ENCODE results near the gene DHX36. TPM values are rescaled to one million over a fixed set of nuclear protein-coding genes. Genes with fewer than 3 reads are reported as not detected.
A peak's percentile ranks its signal among the peaks of the same experiment; 100 is the strongest.

DHX36 gene
- total and polyA plus RNA-seq, 10 of the 15 experiments (the other 5 are each of a cell fraction or from before 2014, with no cell fraction given): 16.2 to 70.5 (median 41.6) TPM

- TF ChIP-seq, protein P1, sequence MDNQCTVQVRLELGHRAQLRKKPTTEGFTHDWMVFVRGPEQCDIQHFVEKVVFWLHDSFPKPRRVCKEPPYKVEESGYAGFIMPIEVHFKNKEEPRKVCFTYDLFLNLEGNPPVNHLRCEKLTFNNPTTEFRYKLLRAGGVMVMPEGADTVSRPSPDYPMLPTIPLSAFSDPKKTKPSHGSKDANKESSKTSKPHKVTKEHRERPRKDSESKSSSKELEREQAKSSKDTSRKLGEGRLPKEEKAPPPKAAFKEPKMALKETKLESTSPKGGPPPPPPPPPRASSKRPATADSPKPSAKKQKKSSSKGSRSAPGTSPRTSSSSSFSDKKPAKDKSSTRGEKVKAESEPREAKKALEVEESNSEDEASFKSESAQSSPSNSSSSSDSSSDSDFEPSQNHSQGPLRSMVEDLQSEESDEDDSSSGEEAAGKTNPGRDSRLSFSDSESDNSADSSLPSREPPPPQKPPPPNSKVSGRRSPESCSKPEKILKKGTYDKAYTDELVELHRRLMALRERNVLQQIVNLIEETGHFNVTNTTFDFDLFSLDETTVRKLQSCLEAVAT (IDR thresholded peaks at IDR 0.05): no peak
- peak; percentile 46; the same call in 1 of the 2 replicates for TF ChIP-seq SMARCA5 (IDR thresholded peaks at IDR 0.05)
- no peak for TF ChIP-seq RELB (IDR thresholded peaks at IDR 0.05; ENCODE audit: low read depth)
- TF ChIP-seq, protein P2, sequence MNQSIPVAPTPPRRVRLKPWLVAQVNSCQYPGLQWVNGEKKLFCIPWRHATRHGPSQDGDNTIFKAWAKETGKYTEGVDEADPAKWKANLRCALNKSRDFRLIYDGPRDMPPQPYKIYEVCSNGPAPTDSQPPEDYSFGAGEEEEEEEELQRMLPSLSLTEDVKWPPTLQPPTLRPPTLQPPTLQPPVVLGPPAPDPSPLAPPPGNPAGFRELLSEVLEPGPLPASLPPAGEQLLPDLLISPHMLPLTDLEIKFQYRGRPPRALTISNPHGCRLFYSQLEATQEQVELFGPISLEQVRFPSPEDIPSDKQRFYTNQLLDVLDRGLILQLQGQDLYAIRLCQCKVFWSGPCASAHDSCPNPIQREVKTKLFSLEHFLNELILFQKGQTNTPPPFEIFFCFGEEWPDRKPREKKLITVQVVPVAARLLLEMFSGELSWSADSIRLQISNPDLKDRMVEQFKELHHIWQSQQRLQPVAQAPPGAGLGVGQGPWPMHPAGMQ (IDR thresholded peaks at IDR 0.05; ENCODE audit: borderline replicate concordance): no peak
- peak; percentile 67 for TF ChIP-seq SMC3 (IDR thresholded peaks at IDR 0.05; ENCODE audit: borderline replicate concordance, low read length)
- no peak for TF ChIP-seq ZBED1 (IDR thresholded peaks at IDR 0.05; ENCODE audit: borderline replicate concordance)
Observed at GRCh38 chr3:154252759-154253638, 71.3 kb downstream of the DHX36 start (continued).
